HL-60 (cell line): ENCODE results near the gene LUZP1.

Source experiments
- POLR2AphosphoS5 ChIP-seq: IDR thresholded peaks from 2 replicates; pipeline ENCODE4 v1.6.1; 2012; ENCODE audit warnings: low read depth
- TF ChIP-seq, protein P1 (sequence below): IDR thresholded peaks from one replicate; pipeline ENCODE4 v1.5.1; 2011; ENCODE audit warnings: low read length, control low read depth, inconsistent platforms; ENCODE audit not compliant: insufficient read depth
- TF ChIP-seq, protein P2 (sequence below): IDR thresholded peaks from 2 replicates; pipeline ENCODE4 v1.6.1; 2012; ENCODE audit warnings: low read depth; ENCODE audit not compliant: insufficient replicate concordance

DNA sequence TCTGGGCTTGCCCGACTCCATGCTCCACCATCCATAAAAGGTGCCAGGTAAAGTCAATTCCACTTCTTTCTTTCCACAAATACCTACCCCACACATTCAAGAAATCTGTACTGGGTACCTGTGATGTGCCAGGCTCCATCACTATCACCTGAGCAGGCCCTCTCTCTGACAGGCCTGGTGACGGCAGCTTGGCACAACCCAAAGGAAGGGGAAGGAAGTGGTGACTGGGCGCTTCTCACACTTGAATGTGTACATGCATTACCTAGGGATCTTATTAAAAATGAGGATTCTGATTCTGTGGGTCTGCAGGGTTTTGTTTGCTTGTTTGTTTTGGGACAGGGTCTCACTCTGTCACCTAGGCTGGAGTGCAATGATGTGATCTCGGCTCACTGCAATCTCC, 41.1 kb upstream of the LUZP1 start:
- TF ChIP-seq, protein P1, sequence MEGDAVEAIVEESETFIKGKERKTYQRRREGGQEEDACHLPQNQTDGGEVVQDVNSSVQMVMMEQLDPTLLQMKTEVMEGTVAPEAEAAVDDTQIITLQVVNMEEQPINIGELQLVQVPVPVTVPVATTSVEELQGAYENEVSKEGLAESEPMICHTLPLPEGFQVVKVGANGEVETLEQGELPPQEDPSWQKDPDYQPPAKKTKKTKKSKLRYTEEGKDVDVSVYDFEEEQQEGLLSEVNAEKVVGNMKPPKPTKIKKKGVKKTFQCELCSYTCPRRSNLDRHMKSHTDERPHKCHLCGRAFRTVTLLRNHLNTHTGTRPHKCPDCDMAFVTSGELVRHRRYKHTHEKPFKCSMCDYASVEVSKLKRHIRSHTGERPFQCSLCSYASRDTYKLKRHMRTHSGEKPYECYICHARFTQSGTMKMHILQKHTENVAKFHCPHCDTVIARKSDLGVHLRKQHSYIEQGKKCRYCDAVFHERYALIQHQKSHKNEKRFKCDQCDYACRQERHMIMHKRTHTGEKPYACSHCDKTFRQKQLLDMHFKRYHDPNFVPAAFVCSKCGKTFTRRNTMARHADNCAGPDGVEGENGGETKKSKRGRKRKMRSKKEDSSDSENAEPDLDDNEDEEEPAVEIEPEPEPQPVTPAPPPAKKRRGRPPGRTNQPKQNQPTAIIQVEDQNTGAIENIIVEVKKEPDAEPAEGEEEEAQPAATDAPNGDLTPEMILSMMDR: no peak
- TF ChIP-seq POLR2AphosphoS5: no peak
- TF ChIP-seq, protein P2, sequence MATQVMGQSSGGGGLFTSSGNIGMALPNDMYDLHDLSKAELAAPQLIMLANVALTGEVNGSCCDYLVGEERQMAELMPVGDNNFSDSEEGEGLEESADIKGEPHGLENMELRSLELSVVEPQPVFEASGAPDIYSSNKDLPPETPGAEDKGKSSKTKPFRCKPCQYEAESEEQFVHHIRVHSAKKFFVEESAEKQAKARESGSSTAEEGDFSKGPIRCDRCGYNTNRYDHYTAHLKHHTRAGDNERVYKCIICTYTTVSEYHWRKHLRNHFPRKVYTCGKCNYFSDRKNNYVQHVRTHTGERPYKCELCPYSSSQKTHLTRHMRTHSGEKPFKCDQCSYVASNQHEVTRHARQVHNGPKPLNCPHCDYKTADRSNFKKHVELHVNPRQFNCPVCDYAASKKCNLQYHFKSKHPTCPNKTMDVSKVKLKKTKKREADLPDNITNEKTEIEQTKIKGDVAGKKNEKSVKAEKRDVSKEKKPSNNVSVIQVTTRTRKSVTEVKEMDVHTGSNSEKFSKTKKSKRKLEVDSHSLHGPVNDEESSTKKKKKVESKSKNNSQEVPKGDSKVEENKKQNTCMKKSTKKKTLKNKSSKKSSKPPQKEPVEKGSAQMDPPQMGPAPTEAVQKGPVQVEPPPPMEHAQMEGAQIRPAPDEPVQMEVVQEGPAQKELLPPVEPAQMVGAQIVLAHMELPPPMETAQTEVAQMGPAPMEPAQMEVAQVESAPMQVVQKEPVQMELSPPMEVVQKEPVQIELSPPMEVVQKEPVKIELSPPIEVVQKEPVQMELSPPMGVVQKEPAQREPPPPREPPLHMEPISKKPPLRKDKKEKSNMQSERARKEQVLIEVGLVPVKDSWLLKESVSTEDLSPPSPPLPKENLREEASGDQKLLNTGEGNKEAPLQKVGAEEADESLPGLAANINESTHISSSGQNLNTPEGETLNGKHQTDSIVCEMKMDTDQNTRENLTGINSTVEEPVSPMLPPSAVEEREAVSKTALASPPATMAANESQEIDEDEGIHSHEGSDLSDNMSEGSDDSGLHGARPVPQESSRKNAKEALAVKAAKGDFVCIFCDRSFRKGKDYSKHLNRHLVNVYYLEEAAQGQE: no peak
